ENCODE results near the gene JAKMIP1. TPM values are rescaled to one million over a fixed set of nuclear protein-coding genes. Genes with fewer than 3 reads are reported as not detected.

JAKMIP1 gene
- total RNA-seq, 1 experiment from 2014 or later, result not detected

DNA sequence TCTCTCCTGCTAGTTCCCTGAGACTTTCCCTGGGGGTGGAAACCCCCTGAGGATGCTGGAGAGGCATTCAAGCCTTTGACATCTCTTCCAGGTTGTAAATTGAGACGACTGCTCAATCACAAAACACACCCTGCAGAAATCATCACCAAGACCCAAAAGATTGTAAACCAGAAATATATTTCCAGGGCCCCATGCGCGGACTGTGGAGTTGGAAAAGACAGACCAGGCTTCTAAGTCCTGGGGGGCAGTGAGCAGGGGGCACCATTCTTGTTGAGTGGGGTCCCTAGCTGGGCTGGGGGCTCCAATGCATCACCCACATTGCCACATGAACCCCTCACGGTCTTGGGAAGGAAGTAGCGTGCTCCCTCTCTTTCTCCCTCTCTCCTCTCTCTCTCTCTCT is 94.2 kb downstream of the JAKMIP1 start:
- Histone ChIP-seq H3K9me3 (no peaks in the 10 kb centered on the region), H3K4me1 (no peaks in the 10 kb centered on the region), H3K27me3 (replicated peaks; ENCODE audit: control insufficient read depth, insufficient read depth, low read length) (no peaks in the 10 kb centered on the region), H3K4me3 (ENCODE audit: low read depth, low read length) (no peak overlapping the region), H3K36me3 (ENCODE audit: control insufficient read depth, insufficient read depth, low read length) (no peaks in the 10 kb centered on the region)
- Mint-ChIP-seq H3K27ac (ENCODE audit: unreplicated experiment) (no peak overlapping the region), H3K9me3 (ENCODE audit: unreplicated experiment) (no peaks in the 10 kb centered on the region), H3K27me3 (ENCODE audit: insufficient read depth, unreplicated experiment) (peaks cover 9% of the 10 kb centered on the region), H3K4me3 (ENCODE audit: unreplicated experiment) (no peak overlapping the region), H3K36me3 (ENCODE audit: insufficient read depth, unreplicated experiment) (no peaks in the 10 kb centered on the region), H3K4me1 (ENCODE audit: low read depth, unreplicated experiment) (no peaks in the 10 kb centered on the region)
- intact Hi-C loops (cut with micrococcal nuclease; ENCODE audit: unreplicated experiment), result no loop called here
- DNase-seq, result no peak
- ChIA-PET CTCF (no interaction called here), POLR2A (no interaction called here)
- TF ChIP-seq, protein P1, sequence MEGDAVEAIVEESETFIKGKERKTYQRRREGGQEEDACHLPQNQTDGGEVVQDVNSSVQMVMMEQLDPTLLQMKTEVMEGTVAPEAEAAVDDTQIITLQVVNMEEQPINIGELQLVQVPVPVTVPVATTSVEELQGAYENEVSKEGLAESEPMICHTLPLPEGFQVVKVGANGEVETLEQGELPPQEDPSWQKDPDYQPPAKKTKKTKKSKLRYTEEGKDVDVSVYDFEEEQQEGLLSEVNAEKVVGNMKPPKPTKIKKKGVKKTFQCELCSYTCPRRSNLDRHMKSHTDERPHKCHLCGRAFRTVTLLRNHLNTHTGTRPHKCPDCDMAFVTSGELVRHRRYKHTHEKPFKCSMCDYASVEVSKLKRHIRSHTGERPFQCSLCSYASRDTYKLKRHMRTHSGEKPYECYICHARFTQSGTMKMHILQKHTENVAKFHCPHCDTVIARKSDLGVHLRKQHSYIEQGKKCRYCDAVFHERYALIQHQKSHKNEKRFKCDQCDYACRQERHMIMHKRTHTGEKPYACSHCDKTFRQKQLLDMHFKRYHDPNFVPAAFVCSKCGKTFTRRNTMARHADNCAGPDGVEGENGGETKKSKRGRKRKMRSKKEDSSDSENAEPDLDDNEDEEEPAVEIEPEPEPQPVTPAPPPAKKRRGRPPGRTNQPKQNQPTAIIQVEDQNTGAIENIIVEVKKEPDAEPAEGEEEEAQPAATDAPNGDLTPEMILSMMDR (IDR thresholded peaks at IDR 0.05; ENCODE audit: insufficient read depth in 1 of 2, low read depth in 1 of 2, low read length in 1 of 2, severe bottlenecking in 1 of 2, unreplicated experiment in 1 of 2), result no peak
- no TSS peak for BruUV-seq (replicated peaks)

DNA sequence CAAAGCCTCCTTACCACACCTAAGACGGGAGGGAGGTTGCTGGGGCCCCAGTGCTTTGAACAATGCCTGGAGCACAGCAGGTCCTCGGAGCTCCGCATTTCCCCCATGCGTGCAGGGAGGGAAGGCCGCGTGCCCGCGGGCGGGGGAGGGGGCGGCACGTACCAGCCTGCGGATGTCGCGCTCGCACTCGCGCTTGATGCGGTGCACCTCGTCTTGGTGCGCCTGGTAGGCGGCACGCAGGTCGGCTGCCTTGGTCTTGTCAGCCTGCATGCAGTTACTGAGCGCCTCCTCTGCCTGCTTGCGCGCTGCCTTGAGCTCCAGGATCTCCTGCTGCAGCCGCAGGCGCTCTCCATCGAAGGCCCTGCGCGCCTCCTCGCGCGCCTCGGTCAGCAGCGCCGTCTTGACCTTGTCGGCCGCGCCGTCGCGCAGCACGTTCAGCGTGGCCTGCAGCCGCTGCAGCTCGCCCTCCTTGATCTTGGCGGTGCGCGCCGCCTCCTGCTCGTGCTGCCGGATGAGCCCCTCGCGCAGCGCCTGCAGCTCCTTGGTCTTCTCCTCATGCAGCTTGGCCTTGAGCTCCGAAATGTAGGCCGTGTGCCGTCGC is 94.9 kb downstream of the JAKMIP1 start:
- ChIA-PET POLR2A (no interaction called here), CTCF (no interaction called here)
- no peak for DNase-seq
- H3K36me3 Mint-ChIP-seq (ENCODE audit: insufficient read depth, unreplicated experiment), result no peaks in the 10 kb centered on the region
- intact Hi-C loops (cut with micrococcal nuclease; ENCODE audit: unreplicated experiment), result no loop called here
- TF ChIP-seq, protein P1 (IDR thresholded peaks at IDR 0.05; ENCODE audit: insufficient read depth in 1 of 2, low read depth in 1 of 2, low read length in 1 of 2, severe bottlenecking in 1 of 2, unreplicated experiment in 1 of 2), result no peak
- H3K4me3 Mint-ChIP-seq (ENCODE audit: unreplicated experiment), result no peak overlapping the region
- no peaks in the 10 kb centered on the region for H3K9me3 Mint-ChIP-seq (ENCODE audit: unreplicated experiment)
- no peaks in the 10 kb centered on the region for H3K4me1 Mint-ChIP-seq (ENCODE audit: low read depth, unreplicated experiment)
- Histone ChIP-seq H3K4me1 (no peaks in the 10 kb centered on the region), H3K36me3 (ENCODE audit: control insufficient read depth, insufficient read depth, low read length) (no peaks in the 10 kb centered on the region), H3K9me3 (no peaks in the 10 kb centered on the region), H3K4me3 (ENCODE audit: low read depth, low read length) (no peak overlapping the region), H3K27me3 (replicated peaks; ENCODE audit: control insufficient read depth, insufficient read depth, low read length) (no peaks in the 10 kb centered on the region)
- peaks cover 13% of the 10 kb centered on the region for H3K27me3 Mint-ChIP-seq (ENCODE audit: insufficient read depth, unreplicated experiment)
- no TSS peak for BruUV-seq (replicated peaks)
- no peak overlapping the region for H3K27ac Mint-ChIP-seq (ENCODE audit: unreplicated experiment)

DNA sequence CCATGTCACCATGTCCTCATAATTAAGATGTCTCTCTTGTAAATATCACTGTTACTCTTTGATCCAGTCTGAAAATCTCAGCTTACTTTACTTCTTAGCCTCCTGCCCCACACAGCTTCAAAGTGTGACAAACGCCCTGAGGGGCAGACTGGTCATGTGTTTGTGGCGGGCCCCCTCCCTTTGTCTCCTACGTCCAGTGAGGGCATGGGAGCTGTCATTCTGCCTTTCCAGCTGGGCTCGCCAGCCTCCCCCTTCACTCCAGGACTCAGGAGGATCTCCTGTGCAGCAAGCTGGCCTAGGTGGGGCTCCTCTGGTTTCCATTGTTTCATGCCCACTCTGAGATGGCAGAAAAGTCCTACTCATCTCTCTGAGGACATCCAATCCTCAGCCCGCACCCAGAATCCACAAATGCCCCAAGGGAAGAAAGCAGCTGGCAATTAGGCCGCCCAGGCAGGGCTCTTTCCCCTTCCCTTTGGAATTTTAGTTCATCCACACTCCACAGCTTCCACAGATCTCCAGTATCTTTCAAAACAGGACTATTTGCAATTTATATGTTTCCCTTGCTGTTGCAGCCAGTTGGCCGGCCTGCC is 95.7 kb downstream of the JAKMIP1 start:
- TF ChIP-seq, protein P1 (IDR thresholded peaks at IDR 0.05; ENCODE audit: insufficient read depth in 1 of 2, low read depth in 1 of 2, low read length in 1 of 2, severe bottlenecking in 1 of 2, unreplicated experiment in 1 of 2), result no peak
- POLR2A ChIA-PET, result no interaction called here
- no TSS peak for BruUV-seq (replicated peaks)
- CTCF ChIA-PET, result no interaction called here
- H3K27ac Mint-ChIP-seq (ENCODE audit: unreplicated experiment), result no peak overlapping the region
- Histone ChIP-seq H3K4me1 (no peaks in the 10 kb centered on the region), H3K27me3 (replicated peaks; ENCODE audit: control insufficient read depth, insufficient read depth, low read length) (no peaks in the 10 kb centered on the region), H3K36me3 (ENCODE audit: control insufficient read depth, insufficient read depth, low read length) (no peaks in the 10 kb centered on the region), H3K9me3 (no peaks in the 10 kb centered on the region), H3K4me3 (ENCODE audit: low read depth, low read length) (no peak overlapping the region)
- no peaks in the 10 kb centered on the region for H3K36me3 Mint-ChIP-seq (ENCODE audit: insufficient read depth, unreplicated experiment)
- intact Hi-C loops (cut with micrococcal nuclease; ENCODE audit: unreplicated experiment), result no loop called here
- peaks cover 13% of the 10 kb centered on the region for H3K27me3 Mint-ChIP-seq (ENCODE audit: insufficient read depth, unreplicated experiment)
- DNase-seq, result no peak
- no peaks in the 10 kb centered on the region for H3K9me3 Mint-ChIP-seq (ENCODE audit: unreplicated experiment)
- no peak overlapping the region for H3K4me3 Mint-ChIP-seq (ENCODE audit: unreplicated experiment)
- H3K4me1 Mint-ChIP-seq (ENCODE audit: low read depth, unreplicated experiment), result no peaks in the 10 kb centered on the region
